Ishikawa (cell line): ENCODE results near the gene FHL1.

ENCODE experiments used
- CEBPB ChIP-seq: IDR thresholded peaks from 2 replicates; pipeline ENCODE4 v1.6.1; 2012
- EP300 ChIP-seq: IDR thresholded peaks from 2 replicates; pipeline ENCODE4 v1.6.1; 2012; ENCODE audit warnings: borderline replicate concordance
- RAD21 ChIP-seq: IDR thresholded peaks from 2 replicates; pipeline ENCODE4 v1.6.1; 2012; ENCODE audit warnings: low read depth
- TEAD4 ChIP-seq: IDR thresholded peaks from 2 replicates; pipeline ENCODE4 v1.6.1; 2012
- YY1 ChIP-seq: IDR thresholded peaks from 2 replicates; pipeline ENCODE4 v1.6.1; 2012; ENCODE audit warnings: low read depth
- TF ChIP-seq, protein P1 (sequence below): IDR thresholded peaks from 2 replicates; pipeline ENCODE4 v1.6.1; 2012

DNA sequence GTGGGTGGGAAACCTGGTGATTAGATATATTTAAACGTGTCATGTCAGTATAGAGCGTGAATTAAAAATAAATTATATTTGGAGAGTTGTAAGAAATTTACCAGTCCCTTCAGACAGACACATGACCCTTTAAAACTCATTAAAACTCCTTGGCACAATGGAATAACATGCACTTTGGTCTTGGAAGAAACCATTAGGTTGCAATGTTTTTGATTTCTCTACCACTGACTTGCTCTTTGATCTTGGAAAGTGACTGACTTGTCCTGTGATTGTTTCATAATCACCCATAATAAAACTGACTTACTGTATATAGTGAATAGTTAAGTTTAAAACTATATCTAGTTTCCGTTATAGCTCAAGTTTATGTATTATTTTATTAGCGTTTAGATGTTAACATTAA is 35.8 kb downstream of the FHL1 start:
- no peak for TF ChIP-seq RAD21
- TF ChIP-seq CEBPB, result no peak
- no peak for TF ChIP-seq YY1
- no peak for TF ChIP-seq TEAD4
- TF ChIP-seq EP300, result no peak
- TF ChIP-seq, protein P1, sequence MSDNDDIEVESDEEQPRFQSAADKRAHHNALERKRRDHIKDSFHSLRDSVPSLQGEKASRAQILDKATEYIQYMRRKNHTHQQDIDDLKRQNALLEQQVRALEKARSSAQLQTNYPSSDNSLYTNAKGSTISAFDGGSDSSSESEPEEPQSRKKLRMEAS, result no peak
